GM12878 (cell line): Measurements from ENCODE around the gene ANO7. TPM values are rescaled to one million over a fixed set of nuclear protein-coding genes. Genes with fewer than 3 reads are reported as not detected.
A peak's percentile ranks its signal among the peaks of the same experiment; 100 is the strongest.

Experiments
- ATAC-seq: fragments of 200-7000 bp; cut with Tn5 transposase; 3 replicates; pipeline ENCODE4 v1.9.1; 2020; ENCODE audit warnings: mild to moderate bottlenecking, moderate library complexity
- BruUV-seq: library from RNA; stranded (reverse); fragments of 400-500 nt; replicated peaks from 2 replicates; lab custom pipeline; 2021; lab: Mats Ljungman, UMichigan
- CTCF ChIA-PET: fragments of 300-600 bp; sonication (Branson Sonifier 250); formaldehyde crosslinking; extraction: SDS; loops from one replicate; lab custom pipeline; 2021; ENCODE audit warnings: inconsistent platforms; lab: Yijun Ruan, JAX
- POLR2A ChIA-PET: fragments of 350-600 bp; formaldehyde crosslinking; extraction: SDS; loops from one replicate; lab custom pipeline; 2021; ENCODE audit warnings: inconsistent platforms; lab: Charles Lee
- RAD21 ChIA-PET: fragments of 300-600 bp; sonication (Branson Sonifier 250); formaldehyde crosslinking; loops from one replicate; lab custom pipeline; 2023; ENCODE audit warnings: antibody characterized with exemption; ENCODE audit not compliant: unreplicated experiment; lab: Charles Lee
- SMC1A ChIA-PET: fragments of 300-600 bp; sonication (Branson Sonifier 250); formaldehyde crosslinking; loops from one replicate; lab custom pipeline; 2023; ENCODE audit not compliant: unreplicated experiment, uncharacterized antibody; lab: Charles Lee
- DNase-seq: peaks from one replicate; pipeline ENCODE4 v3.0.0-alpha.2; 2011; ENCODE audit warnings: low read depth, low spot score
- FAIRE-seq: peaks from 3 replicates; lab custom pipeline; 2011; peaks lifted over from hg19 to GRCh38; lab: Jason Lieb, UNC
- H2AFZ ChIP-seq: 2 replicates; pipeline ENCODE4 v1.6.0; 2011; ENCODE audit warnings: low read depth, low read length, control low read depth; ENCODE audit not compliant: control insufficient read depth
- H3K27ac ChIP-seq: 2 replicates; pipeline ENCODE4 v1.5.1; 2011; ENCODE audit warnings: control low read depth; ENCODE audit not compliant: control insufficient read depth, insufficient read depth
- H3K27me3 ChIP-seq, 2 experiments: replicated peaks in 1 of 2; 2 replicates each; pipeline versions ENCODE4 v1.6.0 to v1.6.1; 2011; ENCODE audit warnings: low read length in 1 of 2; ENCODE audit not compliant: control insufficient read depth in 2 of 2, insufficient read depth in 2 of 2
- H3K36me3 ChIP-seq, 2 experiments: 2 replicates each; pipeline ENCODE4 v1.5.1; 2011; ENCODE audit warnings: low read length in 1 of 2; ENCODE audit not compliant: control insufficient read depth in 2 of 2, insufficient read depth in 2 of 2
- H3K4me1 ChIP-seq: 2 replicates; pipeline ENCODE4 v1.6.1; 2011; ENCODE audit warnings: mild to moderate bottlenecking, low read length, moderate library complexity, mixed read lengths; ENCODE audit not compliant: control insufficient read depth, insufficient read depth
- H3K4me2 ChIP-seq: 2 replicates; pipeline ENCODE4 v1.6.0; 2011; ENCODE audit warnings: control low read depth; ENCODE audit not compliant: control insufficient read depth, insufficient read depth
- H3K4me3 ChIP-seq: fragments of 200-600 bp; sonication (generic); 2 replicates; pipeline ENCODE4 v1.5.1; 2016
- H3K79me2 ChIP-seq: 2 replicates; pipeline ENCODE4 v1.6.0; 2011; ENCODE audit warnings: low read length; ENCODE audit not compliant: control insufficient read depth, insufficient read depth
- H3K9ac ChIP-seq: 2 replicates; pipeline ENCODE4 v1.8.0; 2011; ENCODE audit warnings: low read length, control low read depth, mixed read lengths; ENCODE audit not compliant: control insufficient read depth, insufficient read depth
- H3K9me3 ChIP-seq: replicated peaks from 3 replicates; pipeline ENCODE4 v1.5.1; 2011; ENCODE audit warnings: mild to moderate bottlenecking, low read length; ENCODE audit not compliant: control insufficient read depth, insufficient read depth
- H4K20me1 ChIP-seq: 2 replicates; pipeline ENCODE4 v1.6.0; 2011; ENCODE audit not compliant: control insufficient read depth, insufficient read depth
- BMI1 ChIP-seq: fragments of 450-650 bp; IDR thresholded peaks from 2 replicates; pipeline ENCODE4 v1.6.1; 2016; ENCODE audit warnings: mild to moderate bottlenecking, moderate library complexity, borderline replicate concordance
- JUNB ChIP-seq: IDR thresholded peaks from 2 replicates; pipeline ENCODE4 v1.6.1; 2016; ENCODE audit warnings: antibody characterized with exemption, mild to moderate bottlenecking
- PAX8 ChIP-seq: fragments of 450-650 bp; IDR thresholded peaks from 2 replicates; pipeline ENCODE4 v1.6.1; 2017; ENCODE audit warnings: mild to moderate bottlenecking, moderate library complexity
- PKNOX1 ChIP-seq: fragments of 450-650 bp; IDR thresholded peaks from 2 replicates; pipeline ENCODE4 v1.6.1; 2016; ENCODE audit warnings: mild to moderate bottlenecking
- SKIL ChIP-seq: fragments of 450-650 bp; IDR thresholded peaks from 2 replicates; pipeline ENCODE4 v1.6.1; 2017; ENCODE audit warnings: mild to moderate bottlenecking, low read depth, inconsistent platforms; ENCODE audit not compliant: poor library complexity, severe bottlenecking
- SRF ChIP-seq, 2 experiments: IDR thresholded peaks; 2 replicates each; pipeline ENCODE4 v1.6.1; 2011; ENCODE audit warnings: low read depth in 2 of 2, low read length in 2 of 2, mild to moderate bottlenecking in 1 of 2, moderate library complexity in 1 of 2
- WRNIP1 ChIP-seq: IDR thresholded peaks from 2 replicates; pipeline ENCODE4 v1.6.1; 2011; ENCODE audit warnings: low read depth, low read length, improper control_type of control experiment, borderline replicate concordance
- ZBED1 ChIP-seq: IDR thresholded peaks from 2 replicates; pipeline ENCODE4 v1.6.1; 2016; ENCODE audit warnings: borderline replicate concordance
- WGBS: methylation state at CpG from one replicate; pipeline ENCODE4 v1.1.6; 2016; ENCODE audit warnings: low lambda C conversion rate; ENCODE audit not compliant: insufficient replicate concordance, insufficient coverage; ENCODE audit errors: missing lambda C conversion rate; 5-methylcytosine and 5-hydroxymethylcytosine counted together
- in situ Hi-C: fragments of 300-500 bp; cut with MboI; formaldehyde crosslinking; loops from 9 replicates; pipeline ENCODE4 v1.14.3; 2018; ENCODE audit warnings: mixed read lengths
- intact Hi-C: fragments of 100-400 bp; cut with micrococcal nuclease; formaldehyde crosslinking; loops from one replicate; pipeline ENCODE4 v1.14.2; 2022; ENCODE audit not compliant: unreplicated experiment
- polyA plus RNA-seq, 11 experiments: library from polyadenylated mRNA; depleted of rRNA in 4 of 11; unstranded in 6 of 11; stranded (reverse) in 5 of 11; fragments of >200 nt; fragmentation: Nextera tagmentation in 4 of 11; fragmentation: Illumina TruSeq in 1 of 11; extraction: Ambion mirVana in 4 of 11; extraction: Trizol in 1 of 11; gene quantifications; 1 replicate in 1 of 11; 2 replicates in 10 of 11; pipeline versions ENCODE4 v1.2.1 to v1.2.3, GENCODE V29; 2011 to 2016; ENCODE audit warnings: inconsistent platforms in 2 of 11, missing spikeins in 2 of 11, low read depth in 1 of 11
- total RNA-seq, 4 experiments: library from RNA; depleted of rRNA in 3 of 4; stranded (reverse); fragments of >200 nt in 3 of 4; fragmentation: Illumina TruSeq in 1 of 4; extraction: Trizol in 1 of 4; gene quantifications; 2 replicates each; pipeline versions ENCODE4 v1.2.1 to v1.2.3, GENCODE V29; 2013 to 2021

ANO7 gene
- total and polyA plus RNA-seq, 10 of the 15 experiments (the other 5 are each of a cell fraction or from before 2014, with no cell fraction given): 0.08 to 1.4 (median 0.44) TPM

- TF ChIP-seq SKIL (no peak), JUNB (no peak), ZBED1 (no peak), WRNIP1 (no peak), PAX8 (no peak), BMI1 (no peak)
Measured at GRCh38 chr2:241189856-241190201, 1.4 kb downstream of the ANO7 start (continued).

- intact Hi-C loops: no loop called here
- no peak for FAIRE-seq
- Histone ChIP-seq H4K20me1 (no peaks in the 10 kb centered on the region), H3K9ac (no peak overlapping the region), H3K4me3 (no peak overlapping the region), H3K4me2 (no peak overlapping the region), H3K36me3 (no peaks in the 10 kb centered on the region), H2AFZ (no peak overlapping the region), H3K27ac (no peak overlapping the region)
- in situ Hi-C loops: no loop called here
- POLR2A ChIA-PET: no interaction called here
- WGBS: 55% methylated on average over 18 of the region's 19 CpGs
- CTCF ChIA-PET: no interaction called here
- RAD21 ChIA-PET: interaction anchor here (0.7 kb wide), 1 partner anchor 170 kb away, joined by 3 read pairs; no protein-coding TSS in a partner anchor
- no peak for TF ChIP-seq PKNOX1
- TF ChIP-seq SRF (IDR thresholded peaks at IDR 0.05; ENCODE audit: low read depth in 2 of 2, low read length in 2 of 2): no peak
- TF ChIP-seq, all 136 proteins: peak for 0
- DNase-seq: no peak
- no peaks in the 10 kb centered on the region for H3K9me3 ChIP-seq
- SMC1A ChIA-PET: no interaction called here
- H3K79me2 ChIP-seq: no peaks in the 10 kb centered on the region
- peak; percentile 63 for ATAC-seq
- no TSS peak for BruUV-seq
- H3K27me3 ChIP-seq: no peaks in the 10 kb centered on the region
- no peaks in the 10 kb centered on the region for H3K4me1 ChIP-seq
Measured at GRCh38 chr2:241190291-241190981, 2.0 kb downstream of the ANO7 start.
